K562 (cell line): ENCODE data around the gene MYMX. TPM values are rescaled to one million over a fixed set of nuclear protein-coding genes. Genes with fewer than 3 reads are reported as not detected.

Source experiments
- CREB1 ChIP-seq, 2 experiments: sonication (generic) in 1 of 2; formaldehyde crosslinking in 1 of 2; IDR thresholded peaks; 2 replicates each; pipeline versions ENCODE4 v1.6.1 to v1.8.0; 2012 to 2022; ENCODE audit warnings: inconsistent platforms in 1 of 2, mild to moderate bottlenecking in 1 of 2, missing genetic modification reagents in 1 of 2, moderate library complexity in 1 of 2
- E2F8 ChIP-seq: fragments of 450-650 bp; IDR thresholded peaks from 2 replicates; pipeline ENCODE4 v1.7.1; 2018; ENCODE audit warnings: mild to moderate bottlenecking, low read depth; ENCODE audit not compliant: partially characterized antibody
- GTF3C2 ChIP-seq: IDR thresholded peaks from 3 replicates; pipeline ENCODE4 v1.6.1; 2011; ENCODE audit warnings: borderline replicate concordance, mild to moderate bottlenecking, moderate library complexity; ENCODE audit not compliant: insufficient read length; ENCODE audit errors: extremely low read depth
- RAD51 ChIP-seq: fragments of 450-650 bp; IDR thresholded peaks from 2 replicates; pipeline ENCODE4 v1.7.1; 2016; ENCODE audit warnings: low read depth, mild to moderate bottlenecking, borderline replicate concordance
- TRIM25 ChIP-seq: fragments of 450-650 bp; IDR thresholded peaks from 2 replicates; pipeline ENCODE4 v1.7.0; 2016; ENCODE audit warnings: borderline replicate concordance
- ZNF184 ChIP-seq: sonication (generic); formaldehyde crosslinking; IDR thresholded peaks from 2 replicates; pipeline ENCODE4 v1.5.0; 2020; ENCODE audit warnings: missing genetic modification reagents
- ZNF212 ChIP-seq: fragments of 450-650 bp; formaldehyde crosslinking; IDR thresholded peaks from 2 replicates; pipeline ENCODE4 v1.4.0; 2020; ENCODE audit warnings: mild to moderate bottlenecking
- ZNF316 ChIP-seq: fragments of 450-650 bp; IDR thresholded peaks from 2 replicates; pipeline ENCODE4 v1.6.1; 2016
- polyA plus RNA-seq, 8 experiments: library from polyadenylated mRNA; depleted of rRNA in 4 of 8; stranded (reverse) in 5 of 8; unstranded in 3 of 8; fragments of >200 nt; fragmentation: Nextera tagmentation in 2 of 8; fragmentation: Illumina TruSeq in 1 of 8; extraction: Ambion mirVana in 2 of 8; extraction: Trizol in 1 of 8; gene quantifications; 2 replicates each; pipeline versions ENCODE4 v1.2.1 to v1.2.3, GENCODE V29; 2011 to 2014; ENCODE audit warnings: inconsistent platforms in 1 of 8, missing spikeins in 1 of 8
- total RNA-seq, 7 experiments: library from RNA; depleted of rRNA in 6 of 7; stranded (reverse); fragments of >200 nt in 6 of 7; fragmentation: Illumina TruSeq in 2 of 7; extraction: Trizol in 2 of 7; gene quantifications; 2 replicates each; pipeline versions ENCODE4 v1.2.1 to v1.2.3, GENCODE V29; 2011 to 2021; ENCODE audit warnings: low replicate concordance in 1 of 7

Gene MYMX
- total and polyA plus RNA-seq, 9 of the 15 experiments (the other 6 are each of a cell fraction or from before 2014, with no cell fraction given) = 0.12 TPM; not detected in 8

GRCh38 chr6:44176130-44176761, 40.5 kb upstream of the MYMX start (continued):
- TF ChIP-seq TRIM25 = no peak
- no peak for TF ChIP-seq ZNF316
- TF ChIP-seq ZNF184 (CRISPR knock-in tag) = no peak
- no peak for TF ChIP-seq GTF3C2
- no peak for TF ChIP-seq ZNF212
- TF ChIP-seq RAD51 = no peak
- no peak for TF ChIP-seq CREB1 (IDR thresholded peaks at IDR 0.05)
- no peak for TF ChIP-seq CREB1 (CRISPR knock-in tag; IDR thresholded peaks at IDR 0.05)
- TF ChIP-seq E2F8 = no peak
- TF ChIP-seq, all 486 proteins: peak for 0
